ENCODE measurements around the gene NDUFS1. TPM values are rescaled to one million over a fixed set of nuclear protein-coding genes. Genes with fewer than 3 reads are reported as not detected.

NDUFS1 gene
- total and polyA plus RNA-seq, 2 of the 8 experiments (the other 6 are each of a cell fraction or from before 2014, with no cell fraction given): 42.1 to 97.0 TPM

- Histone ChIP-seq H3K14ac (ENCODE audit: insufficient read length) (no peak overlapping the region), H2BK12ac (ENCODE audit: low read depth, low read length) (no peak overlapping the region), H4K20me1 (replicated peaks in 1 of 2; ENCODE audit: control insufficient read depth in 1 of 2, insufficient read depth in 2 of 2, low read length in 2 of 2) (no peaks in the 10 kb centered on the region), H3K4me3 (ENCODE audit: extremely low read depth in 1 of 4, insufficient read depth in 2 of 4, low read depth in 3 of 4, low read length in 4 of 4) (no peak overlapping the region), H3K4ac (replicated peaks; ENCODE audit: insufficient read length, low read depth, low read length) (no peak overlapping the region), H3K23ac (ENCODE audit: insufficient read length) (no peak overlapping the region), H3K27ac (ENCODE audit: low read depth, low read length) (no peak overlapping the region), H3K18ac (ENCODE audit: extremely low read depth, low read length) (no peak overlapping the region), H3K9ac (replicated peaks in 1 of 4; ENCODE audit: extremely low read depth in 1 of 4, low read depth in 3 of 4, low read length in 3 of 4) (no peak overlapping the region), H4K5ac (ENCODE audit: insufficient read length, low read depth, low read length) (no peak overlapping the region), H2BK15ac (ENCODE audit: low read length) (no peak overlapping the region), H3K36me3 (ENCODE audit: control insufficient read depth in 2 of 4, insufficient read depth in 4 of 4, low read length in 3 of 4) (no peaks in the 10 kb centered on the region), H2AK5ac (ENCODE audit: low read depth, low read length) (no peak overlapping the region), H3K9me3 (ENCODE audit: insufficient read depth in 2 of 2, low read depth in 1 of 2, low read length in 1 of 2) (no peaks in the 10 kb centered on the region), H4K91ac (replicated peaks; ENCODE audit: insufficient read length, low read length) (no peak overlapping the region), H2AFZ (ENCODE audit: low read length) (no peak overlapping the region), H3K79me1 (ENCODE audit: low read depth, low read length) (no peaks in the 10 kb centered on the region), H3K23me2 (ENCODE audit: low read depth, low read length) (no peaks in the 10 kb centered on the region), H3K4me1 (replicated peaks in 1 of 4; ENCODE audit: control insufficient read depth in 3 of 4, insufficient read depth in 4 of 4, low read length in 3 of 4) (peaks cover 0 to 3% (median 0%) of the 10 kb centered on the region in 4 experiments; a peak in 1 of 7 replicates), H3K79me2 (ENCODE audit: control insufficient read depth in 1 of 2, insufficient read depth in 2 of 2, low read length in 2 of 2) (no peaks in the 10 kb centered on the region), H2BK20ac (ENCODE audit: low read length) (no peak overlapping the region), H3K4me2 (ENCODE audit: insufficient read depth in 1 of 2, low read depth in 2 of 2, low read length in 2 of 2) (no peak overlapping the region), H2BK5ac (ENCODE audit: low read depth, low read length) (no peak overlapping the region), H3K56ac (replicated peaks; ENCODE audit: insufficient read length, low read depth, low read length) (no peak overlapping the region), H4K8ac (ENCODE audit: extremely low read depth, insufficient read depth, low read length) (no peak overlapping the region), H3K27me3 (replicated peaks in 1 of 4; ENCODE audit: control insufficient read depth in 3 of 4, extremely low read depth in 1 of 4, insufficient read depth in 3 of 4, low read length in 3 of 4) (no peaks in the 10 kb centered on the region), H2BK120ac (replicated peaks; ENCODE audit: low read depth, low read length) (no peak overlapping the region)
- DNase-seq (ENCODE audit: low read depth in 1 of 2, low spot score in 2 of 2) (no peak), FAIRE-seq (no peak)
- 99% methylated on average over 8 of the region's 9 CpGs; no CpG with 5 or more reads in 1 of the 2 experiments for WGBS, 2 experiments (ENCODE audit: extremely low coverage in 1 of 2, insufficient coverage in 1 of 2, insufficient read length in 1 of 2, insufficient replicate concordance in 2 of 2, low coverage in 1 of 2, low lambda C conversion rate in 2 of 2, missing lambda C conversion rate in 1 of 2)
- TF ChIP-seq CTCF (IDR thresholded peaks at IDR 0.05; ENCODE audit: control extremely low read depth in 1 of 3, insufficient read depth in 1 of 3, low read depth in 1 of 3, low read length in 3 of 3) (no peak), CTBP2 (IDR thresholded peaks at IDR 0.05; ENCODE audit: borderline replicate concordance, insufficient read depth, insufficient read length, low read length) (no peak)
- ChIA-PET CTCF (ENCODE audit: partially characterized antibody) (interaction anchor here (0.7 to 1.0 kb wide), 2 partner anchors 41 to 1462 kb away, joined by 3 read pairs; no protein-coding TSS in a partner anchor), POLR2A (ENCODE audit: partially characterized antibody) (interaction anchor here (0.7 to 6.8 kb wide), 5 partner anchors 10 to 26 kb away, joined by 3 to 45 read pairs (median 4); partner anchors contain the start of gene INO80D)
Observed at GRCh38 chr2:206098471-206098870, 60.8 kb downstream of the NDUFS1 start.

All from H1 (cell line).